Activated CD8-positive, alpha-beta memory T cell treated with anti-CD3 and anti-CD28 coated beads, Interleukin-2, amount 10 ng/mL, durations not matched to agents 7 days and 5 days (primary cell): ENCODE results near the gene ESRRB. TPM values are rescaled to one million over a fixed set of nuclear protein-coding genes. Genes with fewer than 3 reads are reported as not detected.

Source experiments
- ATAC-seq: fragments of 150-1000 bp; cut with Tn5 transposase; one replicate; pipeline ENCODE4 v1.10.0; 2021; ENCODE audit warnings: moderate library complexity
- CTCF ChIA-PET: fragments of 350-600 bp; sonication (Branson Sonifier 250); formaldehyde crosslinking; loops from one replicate; lab custom pipeline; 2021; ENCODE audit warnings: antibody characterized with exemption; lab: Charles Lee
- DNase-seq: peaks from one replicate; pipeline ENCODE4 v3.0.0-alpha.2; 2020
- H3K27ac Mint-ChIP-seq: one replicate; pipeline ENCODE4 v1.8.0; 2021; ENCODE audit warnings: mild to moderate bottlenecking, mixed read lengths
- H3K27me3 Mint-ChIP-seq: one replicate; pipeline ENCODE4 v1.8.0; 2021; ENCODE audit warnings: mixed read lengths
- H3K36me3 Mint-ChIP-seq: one replicate; pipeline ENCODE4 v1.8.0; 2021; ENCODE audit warnings: mild to moderate bottlenecking, mixed read lengths
- H3K4me1 Mint-ChIP-seq: one replicate; pipeline ENCODE4 v1.8.0; 2021; ENCODE audit warnings: mixed read lengths
- H3K4me3 Mint-ChIP-seq: one replicate; pipeline ENCODE4 v1.8.0; 2021; ENCODE audit warnings: mild to moderate bottlenecking, moderate library complexity, mixed read lengths
- H3K9me3 Mint-ChIP-seq: one replicate; pipeline ENCODE4 v1.8.0; 2022; ENCODE audit warnings: low read depth, mixed read lengths
- total RNA-seq, 2 experiments: library from RNA; stranded (reverse); gene quantifications; one replicate each; pipeline ENCODE4 v1.2.3, GENCODE V29; 2021

ESRRB gene
- total RNA-seq, 2 experiments from 2014 or later = not detected

DNA sequence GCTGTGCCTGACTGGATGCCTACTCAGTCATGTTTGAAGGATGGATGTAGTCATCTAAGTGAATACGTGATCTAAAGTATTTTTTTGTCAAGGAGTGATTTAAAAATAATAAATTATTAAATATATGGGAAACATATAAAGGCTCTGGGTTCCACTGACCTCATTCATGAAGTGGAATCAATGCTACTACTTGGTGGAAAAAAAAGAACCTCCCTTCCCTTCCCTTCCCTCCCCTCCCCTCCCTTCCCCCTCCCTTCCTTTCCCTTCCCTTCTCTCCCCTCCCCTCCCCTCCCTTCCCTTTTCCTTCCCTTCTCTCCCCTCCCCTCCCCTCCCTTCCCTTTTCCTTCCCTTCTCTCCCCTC lies 162.7 kb downstream of the ESRRB start:
- H3K27me3 Mint-ChIP-seq = peaks cover 9% of the 10 kb centered on the region
- no peak overlapping the region for H3K4me3 Mint-ChIP-seq
- no peaks in the 10 kb centered on the region for H3K36me3 Mint-ChIP-seq
- H3K4me1 Mint-ChIP-seq = no peaks in the 10 kb centered on the region
- no peak for DNase-seq
- no peaks in the 10 kb centered on the region for H3K9me3 Mint-ChIP-seq
- ATAC-seq = no peak
- CTCF ChIA-PET = no interaction called here
- H3K27ac Mint-ChIP-seq = no peak overlapping the region

DNA sequence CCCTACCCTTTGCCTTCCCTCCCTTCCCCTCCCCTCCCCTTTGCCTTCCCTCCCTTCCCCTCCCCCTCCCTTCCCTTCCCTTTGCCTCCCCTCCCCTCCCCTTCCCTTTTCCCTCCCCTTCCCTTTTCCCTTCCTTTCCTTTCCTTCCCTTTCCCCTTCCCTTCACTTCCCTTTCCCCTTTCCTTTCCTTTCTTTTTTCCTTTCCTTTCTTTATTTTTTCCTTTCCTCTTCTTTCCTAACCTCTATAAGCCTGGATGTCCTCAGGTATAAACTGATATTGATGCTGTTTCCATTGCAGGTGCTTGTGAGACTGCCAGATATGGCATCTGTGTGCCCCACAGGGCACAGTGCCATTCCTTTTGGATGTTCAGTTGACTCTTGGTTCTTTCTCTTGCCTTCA lies 163.2 kb downstream of the ESRRB start:
- H3K27ac Mint-ChIP-seq = no peak overlapping the region
- DNase-seq (no peak), ATAC-seq (no peak)
- H3K36me3 Mint-ChIP-seq = no peaks in the 10 kb centered on the region
- no peaks in the 10 kb centered on the region for H3K4me1 Mint-ChIP-seq
- CTCF ChIA-PET = no interaction called here
- H3K9me3 Mint-ChIP-seq = no peaks in the 10 kb centered on the region
- peaks cover 13% of the 10 kb centered on the region for H3K27me3 Mint-ChIP-seq
- no peak overlapping the region for H3K4me3 Mint-ChIP-seq

DNA sequence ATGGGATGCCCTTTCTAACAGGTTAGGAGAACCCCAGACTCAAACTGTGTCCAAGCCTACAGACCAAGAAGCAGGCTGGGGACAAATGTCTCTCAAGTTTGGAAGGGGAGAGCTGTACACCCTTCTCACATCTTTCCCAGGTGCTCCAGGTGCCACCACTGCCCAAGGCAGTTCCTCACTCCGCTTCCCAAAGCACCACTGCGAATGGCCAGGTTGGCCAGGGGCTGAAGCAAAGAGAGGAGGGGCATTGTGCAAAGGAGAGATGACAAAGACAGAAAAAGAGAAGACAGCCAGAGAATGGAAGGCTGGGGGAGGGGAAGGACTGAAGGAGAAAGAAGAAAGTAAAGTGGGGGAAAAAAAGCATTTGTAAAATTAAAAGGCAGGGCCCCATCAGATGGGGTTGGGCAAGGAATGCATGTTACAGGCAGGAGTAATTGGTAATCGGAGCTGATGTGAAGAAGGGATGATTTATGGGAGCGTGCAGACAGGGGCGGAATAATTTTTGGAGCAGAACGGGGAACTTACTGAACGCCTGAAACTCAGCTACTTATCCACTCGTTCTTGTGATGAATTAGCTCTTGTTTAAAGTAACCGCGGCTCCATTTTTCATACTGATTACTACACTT lies 165.8 kb downstream of the ESRRB start:
- H3K27ac Mint-ChIP-seq = no peak overlapping the region
- H3K9me3 Mint-ChIP-seq = no peaks in the 10 kb centered on the region
- H3K27me3 Mint-ChIP-seq = peaks cover 13% of the 10 kb centered on the region
- H3K4me3 Mint-ChIP-seq = no peak overlapping the region
- no peaks in the 10 kb centered on the region for H3K4me1 Mint-ChIP-seq
- CTCF ChIA-PET = no interaction called here
- no peaks in the 10 kb centered on the region for H3K36me3 Mint-ChIP-seq
- DNase-seq (no peak), ATAC-seq (no peak)

DNA sequence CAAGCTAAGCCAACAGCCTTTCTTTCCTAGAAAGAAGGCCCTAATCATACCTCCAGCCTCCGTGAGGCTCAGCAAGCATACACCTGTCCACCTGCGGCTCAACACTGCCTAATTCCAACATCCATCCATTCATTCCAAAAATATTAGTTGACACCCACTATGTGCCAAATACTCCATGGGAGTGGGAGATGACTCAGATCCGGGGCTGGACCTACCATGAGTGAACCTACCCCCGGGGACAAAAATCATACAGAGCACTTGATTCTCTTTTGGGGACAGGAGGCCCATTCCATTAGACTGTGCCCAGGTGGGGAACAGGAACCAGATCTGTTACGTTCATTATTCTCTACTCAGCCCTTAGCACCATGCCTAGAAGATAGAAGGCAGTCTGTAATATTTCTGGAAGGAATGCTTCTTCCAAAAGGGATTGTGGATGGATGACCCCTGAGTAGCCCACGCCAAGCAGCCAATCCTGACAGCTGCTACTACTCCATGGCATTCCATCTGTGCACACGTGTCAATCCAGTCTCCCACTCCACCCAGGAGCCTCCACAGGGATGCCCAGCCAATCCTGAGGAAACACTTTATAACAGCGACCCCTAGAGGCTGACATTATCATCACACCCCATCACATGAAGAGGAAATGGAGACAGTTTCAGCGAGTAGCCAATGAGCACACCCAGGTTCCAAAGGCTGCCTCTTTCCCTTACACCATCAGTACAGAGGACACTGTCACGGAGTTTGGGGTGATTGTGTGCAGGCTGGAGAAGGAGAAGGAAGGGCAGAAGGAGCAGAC lies 170.7 kb downstream of the ESRRB start:
- H3K27me3 Mint-ChIP-seq = peaks cover 11% of the 10 kb centered on the region
- no peaks in the 10 kb centered on the region for H3K4me1 Mint-ChIP-seq
- H3K9me3 Mint-ChIP-seq = no peaks in the 10 kb centered on the region
- no peak overlapping the region for H3K4me3 Mint-ChIP-seq
- H3K27ac Mint-ChIP-seq = no peak overlapping the region
- no peaks in the 10 kb centered on the region for H3K36me3 Mint-ChIP-seq
- ATAC-seq = no peak
- DNase-seq = no peak
- CTCF ChIA-PET = interaction anchor here (0.7 kb wide), 1 partner anchor 240 kb away, joined by 4 read pairs; no protein-coding TSS in a partner anchor

DNA sequence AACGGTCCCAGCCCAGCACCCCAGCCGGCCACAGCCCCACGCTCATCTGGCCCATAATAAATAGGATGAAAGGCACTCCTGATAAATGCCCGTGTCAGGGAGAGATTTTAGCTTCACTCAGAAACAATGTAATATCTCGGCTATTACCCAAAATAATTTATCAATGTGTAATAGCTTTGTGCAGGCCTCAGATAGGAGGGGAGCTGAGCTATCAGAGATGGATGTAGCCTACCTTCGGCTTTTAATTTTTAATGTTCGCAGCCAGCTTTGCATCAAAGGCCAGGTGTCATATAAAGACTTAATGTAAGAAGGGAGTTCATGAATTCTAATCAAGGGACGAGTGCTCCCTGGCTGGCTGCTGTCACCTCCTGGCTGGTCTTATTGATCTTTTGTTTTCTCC lies 171.9 kb downstream of the ESRRB start:
- Mint-ChIP-seq H3K4me3 (no peak overlapping the region), H3K36me3 (no peaks in the 10 kb centered on the region), H3K27ac (no peak overlapping the region), H3K27me3 (peaks cover 9% of the 10 kb centered on the region), H3K9me3 (no peaks in the 10 kb centered on the region), H3K4me1 (no peaks in the 10 kb centered on the region)
- DNase-seq = no peak
- ATAC-seq = no peak
- CTCF ChIA-PET = no interaction called here

DNA sequence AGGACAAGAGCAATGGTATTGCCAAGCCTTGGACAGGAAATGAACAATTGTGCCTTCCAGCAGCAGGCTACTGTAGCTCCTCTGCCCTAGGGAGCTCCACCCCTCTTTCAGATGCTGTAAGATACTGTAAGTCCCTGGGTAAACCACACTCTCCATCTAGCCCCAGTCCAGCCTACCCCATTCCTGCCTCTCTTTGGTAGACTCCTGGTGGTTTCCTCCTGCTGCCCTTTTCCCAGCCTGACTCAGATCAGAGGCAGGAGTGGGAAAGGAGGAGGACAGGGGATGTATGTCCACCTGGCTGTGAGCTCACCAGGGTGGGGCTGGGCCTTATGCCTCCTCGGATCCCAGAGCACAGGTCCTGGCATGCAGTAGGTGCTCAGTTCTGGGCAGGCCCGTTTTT lies 174.6 kb downstream of the ESRRB start:
- no peak overlapping the region for H3K4me3 Mint-ChIP-seq
- no peak for ATAC-seq
- peaks cover 5% of the 10 kb centered on the region for H3K27me3 Mint-ChIP-seq
- H3K36me3 Mint-ChIP-seq = no peaks in the 10 kb centered on the region
- no peak overlapping the region for H3K27ac Mint-ChIP-seq
- CTCF ChIA-PET = no interaction called here
- DNase-seq = no peak
- no peaks in the 10 kb centered on the region for H3K4me1 Mint-ChIP-seq
- H3K9me3 Mint-ChIP-seq = no peaks in the 10 kb centered on the region

DNA sequence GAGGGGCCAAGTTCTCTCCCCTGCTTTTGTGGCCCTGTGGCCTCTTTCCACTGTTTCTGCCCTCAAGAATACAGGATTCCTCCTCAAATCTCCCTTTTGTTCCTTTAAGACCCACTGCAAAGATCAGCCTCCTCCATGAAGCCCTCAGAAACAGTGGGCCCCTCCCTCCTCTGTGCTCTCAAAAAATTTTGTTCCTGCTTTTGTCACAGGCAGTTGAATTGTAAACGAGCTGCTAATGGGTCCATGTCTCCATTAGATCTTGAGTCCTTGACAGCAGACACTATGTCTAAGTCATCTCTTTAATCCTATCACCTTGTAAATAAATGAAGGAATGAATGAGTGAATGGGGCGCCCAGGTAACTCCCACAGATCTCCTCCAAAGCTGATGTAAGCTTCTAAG lies 175.2 kb downstream of the ESRRB start:
- DNase-seq (no peak), ATAC-seq (no peak)
- H3K9me3 Mint-ChIP-seq = no peaks in the 10 kb centered on the region
- CTCF ChIA-PET = no interaction called here
- H3K27ac Mint-ChIP-seq = no peak overlapping the region
- H3K27me3 Mint-ChIP-seq = peaks cover 5% of the 10 kb centered on the region
- H3K4me3 Mint-ChIP-seq = no peak overlapping the region
- H3K4me1 Mint-ChIP-seq = no peaks in the 10 kb centered on the region
- H3K36me3 Mint-ChIP-seq = no peaks in the 10 kb centered on the region

Other genes with a start within 250 kb of the ESRRB start
- gene GPATCH2L, start 224.2 kb upstream of the ESRRB start, total RNA-seq = 10 to 100 TPM; 56.4 to 63.8 TPM